Fibroblast of skin of right biceps (primary cell): Measurements from ENCODE around the gene EIF3J.

ENCODE experiments used
- DNase-seq: peaks from one replicate; pipeline ENCODE4 v3.0.0-alpha.2; 2013

EIF3J gene

GRCh38 chr15:44595656-44596510 is 58.9 kb downstream of the EIF3J start:
- DNase-seq = no peak

DNA sequence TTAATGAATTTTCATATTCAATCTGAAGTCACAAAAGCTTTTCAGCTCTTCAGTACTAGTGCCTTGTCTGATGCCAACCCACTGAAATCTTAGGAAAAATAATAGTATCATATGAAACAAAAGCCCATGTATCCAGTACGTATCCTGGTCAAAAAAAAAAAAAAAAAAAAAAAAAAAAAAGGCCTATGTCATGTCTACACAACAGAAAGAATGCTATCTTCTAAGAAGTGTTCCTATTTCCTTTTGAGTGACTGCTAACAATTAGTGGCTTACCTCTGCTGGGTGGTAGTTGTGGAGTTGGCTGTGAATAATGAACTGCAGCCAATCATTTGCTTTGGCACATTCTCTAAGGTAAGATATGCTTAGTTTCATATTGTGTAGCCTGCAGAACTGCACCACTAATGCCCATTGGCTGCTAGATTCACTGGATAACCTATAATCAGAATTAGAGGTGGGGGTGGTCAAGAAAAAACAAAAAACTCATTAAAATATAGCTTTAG is 59.6 kb downstream of the EIF3J start:
- no peak for DNase-seq

GRCh38 chr15:44598066-44598465 is 61.1 kb downstream of the EIF3J start:
- no peak for DNase-seq

GRCh38 chr15:44598892-44599291 is 61.9 kb downstream of the EIF3J start:
- peak; percentile 58 for DNase-seq

- no peak for DNase-seq
Observed at GRCh38 chr15:44603126-44603525, 66.2 kb downstream of the EIF3J start.

GRCh38 chr15:44606740-44607139 is 69.8 kb downstream of the EIF3J start:
- no peak for DNase-seq
